ENCODE data around the gene TOM1L2.
"Not testable (repeated sequence)": the region's sequence is repeated elsewhere in the genome, so short reads cannot be mapped to it uniquely, and the experiment has no call there.

The TOM1L2 gene

GRCh38 chr17:17958982-17959381, 13.2 kb downstream of the TOM1L2 start:
- no peak for TF ChIP-seq CTCF (IDR thresholded peaks at IDR 0.05; ENCODE audit: control insufficient read depth, extremely low read depth, insufficient read depth)
- DNase-seq (ENCODE audit: low read depth): no peak
- no peak overlapping the region for H3K4me3 ChIP-seq (ENCODE audit: low read depth, low read length)

- no peak for TF ChIP-seq CTCF (IDR thresholded peaks at IDR 0.05; ENCODE audit: control insufficient read depth, extremely low read depth, insufficient read depth)
- no peak for DNase-seq (ENCODE audit: low read depth)
- no peak overlapping the region for H3K4me3 ChIP-seq (ENCODE audit: low read depth, low read length)
Measured at GRCh38 chr17:17957584-17957916, 14.7 kb downstream of the TOM1L2 start.

GRCh38 chr17:17955790-17956341, 16.3 kb downstream of the TOM1L2 start:
- H3K4me3 ChIP-seq (ENCODE audit: low read depth, low read length); DNase-seq (ENCODE audit: low read depth): not testable (repeated sequence)

- no peak for TF ChIP-seq CTCF (IDR thresholded peaks at IDR 0.05; ENCODE audit: control insufficient read depth, extremely low read depth, insufficient read depth)
- no peak for DNase-seq (ENCODE audit: low read depth)
- H3K4me3 ChIP-seq (ENCODE audit: low read depth, low read length): no peak overlapping the region
Measured at GRCh38 chr17:17954079-17954478, 18.1 kb downstream of the TOM1L2 start.

GRCh38 chr17:17952691-17953090, 19.5 kb downstream of the TOM1L2 start:
- no peak for DNase-seq (ENCODE audit: low read depth)
- TF ChIP-seq CTCF (IDR thresholded peaks at IDR 0.05; ENCODE audit: control insufficient read depth, extremely low read depth, insufficient read depth): no peak
- H3K4me3 ChIP-seq (ENCODE audit: low read depth, low read length): no peak overlapping the region

- no peak overlapping the region for H3K4me3 ChIP-seq (ENCODE audit: low read depth, low read length)
Measured at GRCh38 chr17:17951524-17951923, 20.7 kb downstream of the TOM1L2 start.

GRCh38 chr17:17950806-17951205, 21.4 kb downstream of the TOM1L2 start:
- no peak for TF ChIP-seq CTCF (IDR thresholded peaks at IDR 0.05; ENCODE audit: control insufficient read depth, extremely low read depth, insufficient read depth)
- H3K4me3 ChIP-seq (ENCODE audit: low read depth, low read length): no peak overlapping the region
- no peak for DNase-seq (ENCODE audit: low read depth)

More at GRCh38 chr17:17951524-17951923, 20.7 kb downstream of the TOM1L2 start:
- TF ChIP-seq CTCF (IDR thresholded peaks at IDR 0.05; ENCODE audit: control insufficient read depth, extremely low read depth, insufficient read depth): no peak
- no peak for DNase-seq (ENCODE audit: low read depth)

Measured in LNCaP clone FGC (cell line).